ENCODE data around the gene FGF9. TPM values are rescaled to one million over a fixed set of nuclear protein-coding genes. Genes with fewer than 3 reads are reported as not detected.

FGF9 gene
- total RNA-seq, 1 experiment from 2014 or later = 1.5 TPM

DNA sequence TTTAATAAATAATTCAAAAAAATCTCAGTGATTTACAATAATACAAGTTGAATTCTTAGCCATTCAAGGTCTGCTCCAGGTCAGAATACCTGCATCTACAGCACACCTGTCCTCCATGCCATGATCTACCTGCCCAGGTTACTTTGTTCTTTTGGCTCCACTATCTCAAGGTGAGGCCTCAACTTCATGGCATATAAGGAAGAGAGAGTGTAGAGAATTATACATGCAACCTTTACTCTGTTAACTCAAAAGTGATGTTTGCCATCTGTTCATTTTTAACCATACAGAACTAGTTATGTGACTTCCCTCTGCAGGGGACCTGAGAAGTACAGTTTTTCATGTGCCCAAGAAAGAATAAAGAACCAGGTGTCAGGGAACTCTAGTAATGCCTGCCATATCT, 38.7 kb upstream of the FGF9 start:
- H3K9me2 ChIP-seq (ENCODE audit: insufficient read depth) = no peaks in the 10 kb centered on the region
- no peak for DNase-seq (ENCODE audit: low read depth, low spot score)
- H3K79me2 ChIP-seq (ENCODE audit: insufficient read depth, low read length) = no peaks in the 10 kb centered on the region
- BruUV-seq (replicated peaks) = no TSS peak
- intact Hi-C loops (cut with micrococcal nuclease) = loop anchor here (10.0 kb wide), 2 partner anchors 403 to 563 kb away; no protein-coding TSS in a partner anchor
- RAD21 ChIA-PET (ENCODE audit: low non-redundant PET in 1 of 2, low total read pairs in 2 of 2, uncharacterized antibody in 2 of 2, unreplicated experiment in 2 of 2) = no interaction called here
- H2AFZ ChIP-seq (ENCODE audit: low read depth, low read length, poor library complexity, severe bottlenecking) = no peak overlapping the region
- TF ChIP-seq, protein P1, sequence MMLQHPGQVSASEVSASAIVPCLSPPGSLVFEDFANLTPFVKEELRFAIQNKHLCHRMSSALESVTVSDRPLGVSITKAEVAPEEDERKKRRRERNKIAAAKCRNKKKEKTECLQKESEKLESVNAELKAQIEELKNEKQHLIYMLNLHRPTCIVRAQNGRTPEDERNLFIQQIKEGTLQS (IDR thresholded peaks at IDR 0.05) = no peak
- TF ChIP-seq YY1 (IDR thresholded peaks at IDR 0.05; ENCODE audit: extremely low read depth, insufficient replicate concordance, low read depth, low read length) (no peak), POLR2A (IDR thresholded peaks at IDR 0.05; ENCODE audit: borderline replicate concordance, extremely low read depth, insufficient read depth, insufficient read length) (no peak), RAD21 (IDR thresholded peaks at IDR 0.05; ENCODE audit: low read depth) (no peak), ZFX (IDR thresholded peaks at IDR 0.05) (no peak), EZH2 (IDR thresholded peaks at IDR 0.05) (no peak), SIN3A (IDR thresholded peaks at IDR 0.05; ENCODE audit: low read depth) (no peak), CEBPB (IDR thresholded peaks at IDR 0.05; ENCODE audit: low read depth) (no peak), EZH2phosphoT487 (IDR thresholded peaks at IDR 0.05; ENCODE audit: borderline replicate concordance) (no peak), ZNF274 (IDR thresholded peaks at IDR 0.05; ENCODE audit: low read depth, low read length) (no peak)
- no peak overlapping the region for H3K4me2 ChIP-seq (ENCODE audit: low read length)
- ATAC-seq = no peak
- POLR2A ChIA-PET = no interaction called here
- H3K9me3 ChIP-seq (ENCODE audit: control insufficient read depth in 1 of 2, insufficient read depth in 1 of 2, low read depth in 1 of 2, low read length in 2 of 2) = no peaks in the 10 kb centered on the region
- no peak overlapping the region for H3K9ac ChIP-seq (ENCODE audit: low read length)
- no peaks in the 10 kb centered on the region for H4K20me1 ChIP-seq (ENCODE audit: insufficient read depth)
- no peak overlapping the region for H3K4me3 ChIP-seq (replicated peaks in 1 of 2; ENCODE audit: low read depth in 1 of 2, low read length in 2 of 2)
- no peaks in the 10 kb centered on the region for H3K27me3 ChIP-seq (ENCODE audit: insufficient read depth, low read length)
- peaks cover 9 to 10% of the 10 kb centered on the region in 2 experiments for H3K4me1 ChIP-seq (ENCODE audit: control insufficient read depth in 1 of 2, insufficient read depth in 2 of 2, low read length in 2 of 2)
- CTCF ChIA-PET = no interaction called here
- H3K36me3 ChIP-seq (ENCODE audit: control insufficient read depth in 1 of 2, insufficient read depth in 2 of 2, low read length in 2 of 2) = no peaks in the 10 kb centered on the region
- H3K27ac ChIP-seq (ENCODE audit: low read depth, low read length) = no peak overlapping the region

DNA sequence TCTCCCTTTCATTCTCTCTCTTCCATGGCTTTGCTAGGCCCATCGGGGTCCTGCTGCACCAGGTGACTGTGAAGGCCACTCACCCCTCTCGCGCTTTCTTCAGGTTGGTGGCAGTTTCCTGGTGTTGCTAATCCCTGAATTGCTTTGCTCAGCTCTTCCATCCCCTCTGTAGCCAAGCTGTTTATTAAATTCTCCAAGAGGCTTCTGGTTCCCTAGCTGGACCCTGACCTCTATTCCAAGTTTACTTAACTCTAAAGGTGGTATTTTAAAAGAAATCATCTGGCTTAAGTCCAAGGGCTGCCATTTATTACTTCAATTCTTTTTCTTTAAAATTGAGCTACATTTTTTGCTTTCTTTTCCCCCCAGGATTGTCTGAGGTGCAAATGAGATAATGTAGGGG, 34.2 kb upstream of the FGF9 start:
- BruUV-seq (replicated peaks) = no TSS peak
- Histone ChIP-seq H3K27me3 (ENCODE audit: insufficient read depth, low read length) (no peaks in the 10 kb centered on the region), H2AFZ (ENCODE audit: low read depth, low read length, poor library complexity, severe bottlenecking) (peak overlapping the region; percentile 62), H4K20me1 (ENCODE audit: insufficient read depth) (no peaks in the 10 kb centered on the region), H3K27ac (ENCODE audit: low read depth, low read length) (peak overlapping the region; percentile 82), H3K4me3 (replicated peaks in 1 of 2; ENCODE audit: low read depth in 1 of 2, low read length in 2 of 2) (no peak overlapping the region), H3K36me3 (ENCODE audit: control insufficient read depth in 1 of 2, insufficient read depth in 2 of 2, low read length in 2 of 2) (no peaks in the 10 kb centered on the region), H3K4me2 (ENCODE audit: low read length) (peak overlapping the region; percentile 64), H3K9ac (ENCODE audit: low read length) (no peak overlapping the region), H3K79me2 (ENCODE audit: insufficient read depth, low read length) (no peaks in the 10 kb centered on the region), H3K9me2 (ENCODE audit: insufficient read depth) (no peaks in the 10 kb centered on the region), H3K4me1 (ENCODE audit: control insufficient read depth in 1 of 2, insufficient read depth in 2 of 2, low read length in 2 of 2) (peaks cover 17 to 20% of the 10 kb centered on the region in 2 experiments), H3K9me3 (ENCODE audit: control insufficient read depth in 1 of 2, insufficient read depth in 1 of 2, low read depth in 1 of 2, low read length in 2 of 2) (no peaks in the 10 kb centered on the region)
- RAD21 ChIA-PET (ENCODE audit: low non-redundant PET in 1 of 2, low total read pairs in 2 of 2, uncharacterized antibody in 2 of 2, unreplicated experiment in 2 of 2) = interaction anchor here in 1 of 2 experiments (0.6 kb wide), 1 partner anchor 12 kb away, joined by 3 read pairs; no protein-coding TSS in a partner anchor
- intact Hi-C loops (cut with micrococcal nuclease) = loop anchor here (5.0 to 10.0 kb wide), 5 partner anchors 398 to 1156 kb away; no protein-coding TSS in a partner anchor
- POLR2A ChIA-PET = no interaction called here
- no peak for ATAC-seq
- DNase-seq (ENCODE audit: low read depth, low spot score) = no peak
- CTCF ChIA-PET = interaction anchor here (1.3 to 2.3 kb wide), 3 partner anchors 10 to 40 kb away, joined by 3 to 10 read pairs (median 7); no protein-coding TSS in a partner anchor
- TF ChIP-seq EZH2phosphoT487 (IDR thresholded peaks at IDR 0.05; ENCODE audit: borderline replicate concordance) = no peak
- no peak for TF ChIP-seq CEBPB (IDR thresholded peaks at IDR 0.05; ENCODE audit: low read depth)
- no peak for TF ChIP-seq ELF1 (IDR thresholded peaks at IDR 0.05; ENCODE audit: borderline replicate concordance, low read depth)
- TF ChIP-seq, protein P2, sequence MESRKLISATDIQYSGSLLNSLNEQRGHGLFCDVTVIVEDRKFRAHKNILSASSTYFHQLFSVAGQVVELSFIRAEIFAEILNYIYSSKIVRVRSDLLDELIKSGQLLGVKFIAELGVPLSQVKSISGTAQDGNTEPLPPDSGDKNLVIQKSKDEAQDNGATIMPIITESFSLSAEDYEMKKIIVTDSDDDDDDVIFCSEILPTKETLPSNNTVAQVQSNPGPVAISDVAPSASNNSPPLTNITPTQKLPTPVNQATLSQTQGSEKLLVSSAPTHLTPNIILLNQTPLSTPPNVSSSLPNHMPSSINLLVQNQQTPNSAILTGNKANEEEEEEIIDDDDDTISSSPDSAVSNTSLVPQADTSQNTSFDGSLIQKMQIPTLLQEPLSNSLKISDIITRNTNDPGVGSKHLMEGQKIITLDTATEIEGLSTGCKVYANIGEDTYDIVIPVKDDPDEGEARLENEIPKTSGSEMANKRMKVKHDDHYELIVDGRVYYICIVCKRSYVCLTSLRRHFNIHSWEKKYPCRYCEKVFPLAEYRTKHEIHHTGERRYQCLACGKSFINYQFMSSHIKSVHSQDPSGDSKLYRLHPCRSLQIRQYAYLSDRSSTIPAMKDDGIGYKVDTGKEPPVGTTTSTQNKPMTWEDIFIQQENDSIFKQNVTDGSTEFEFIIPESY (IDR thresholded peaks at IDR 0.05; ENCODE audit: extremely low read depth, insufficient replicate concordance, low read length) = no peak
- TF ChIP-seq, protein P3, sequence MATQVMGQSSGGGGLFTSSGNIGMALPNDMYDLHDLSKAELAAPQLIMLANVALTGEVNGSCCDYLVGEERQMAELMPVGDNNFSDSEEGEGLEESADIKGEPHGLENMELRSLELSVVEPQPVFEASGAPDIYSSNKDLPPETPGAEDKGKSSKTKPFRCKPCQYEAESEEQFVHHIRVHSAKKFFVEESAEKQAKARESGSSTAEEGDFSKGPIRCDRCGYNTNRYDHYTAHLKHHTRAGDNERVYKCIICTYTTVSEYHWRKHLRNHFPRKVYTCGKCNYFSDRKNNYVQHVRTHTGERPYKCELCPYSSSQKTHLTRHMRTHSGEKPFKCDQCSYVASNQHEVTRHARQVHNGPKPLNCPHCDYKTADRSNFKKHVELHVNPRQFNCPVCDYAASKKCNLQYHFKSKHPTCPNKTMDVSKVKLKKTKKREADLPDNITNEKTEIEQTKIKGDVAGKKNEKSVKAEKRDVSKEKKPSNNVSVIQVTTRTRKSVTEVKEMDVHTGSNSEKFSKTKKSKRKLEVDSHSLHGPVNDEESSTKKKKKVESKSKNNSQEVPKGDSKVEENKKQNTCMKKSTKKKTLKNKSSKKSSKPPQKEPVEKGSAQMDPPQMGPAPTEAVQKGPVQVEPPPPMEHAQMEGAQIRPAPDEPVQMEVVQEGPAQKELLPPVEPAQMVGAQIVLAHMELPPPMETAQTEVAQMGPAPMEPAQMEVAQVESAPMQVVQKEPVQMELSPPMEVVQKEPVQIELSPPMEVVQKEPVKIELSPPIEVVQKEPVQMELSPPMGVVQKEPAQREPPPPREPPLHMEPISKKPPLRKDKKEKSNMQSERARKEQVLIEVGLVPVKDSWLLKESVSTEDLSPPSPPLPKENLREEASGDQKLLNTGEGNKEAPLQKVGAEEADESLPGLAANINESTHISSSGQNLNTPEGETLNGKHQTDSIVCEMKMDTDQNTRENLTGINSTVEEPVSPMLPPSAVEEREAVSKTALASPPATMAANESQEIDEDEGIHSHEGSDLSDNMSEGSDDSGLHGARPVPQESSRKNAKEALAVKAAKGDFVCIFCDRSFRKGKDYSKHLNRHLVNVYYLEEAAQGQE (IDR thresholded peaks at IDR 0.05; ENCODE audit: low read depth) = no peak
- TF ChIP-seq CBX3 (IDR thresholded peaks at IDR 0.05; ENCODE audit: low read depth) = no peak
- TF ChIP-seq SIN3A (IDR thresholded peaks at IDR 0.05; ENCODE audit: low read depth) = no peak
- TF ChIP-seq ZFX (IDR thresholded peaks at IDR 0.05) = no peak
- no peak for TF ChIP-seq TCF7L2 (IDR thresholded peaks at IDR 0.05; ENCODE audit: borderline replicate concordance, extremely low read depth, insufficient read depth, insufficient read length)
